CD4-positive, alpha-beta T cell (primary cell): ENCODE measurements around the gene HADH. TPM values are rescaled to one million over a fixed set of nuclear protein-coding genes. Genes with fewer than 3 reads are reported as not detected.

Experiments used
- ATAC-seq: fragments of 200-7000 bp; cut with Tn5 transposase; one replicate; pipeline ENCODE4 v1.10.0; 2022; ENCODE audit warnings: mild to moderate bottlenecking; ENCODE audit not compliant: poor library complexity
- CTCF ChIA-PET: fragments of 350-600 bp; sonication (Branson Sonifier 250); formaldehyde crosslinking; loops from one replicate; lab custom pipeline; 2021; ENCODE audit warnings: antibody characterized with exemption, inconsistent platforms; lab: Charles Lee
- POLR2A ChIA-PET: fragments of 350-600 bp; sonication (Branson Sonifier 250); formaldehyde crosslinking; loops from one replicate; lab custom pipeline; 2021; ENCODE audit warnings: antibody characterized with exemption, inconsistent platforms; lab: Charles Lee
- DNase-seq, 14 experiments: peaks; one replicate each; pipeline ENCODE4 v3.0.0-alpha.2; 2013 to 2020; ENCODE audit warnings: mixed read lengths in 2 of 14
- H3K27ac ChIP-seq, 2 donors: one replicate each; pipeline versions ENCODE4 v1.5.1 to v1.7.0; 2013; ENCODE audit warnings: low read length in 2 of 2, low read depth in 1 of 2, mild to moderate bottlenecking in 1 of 2
- H3K27me3 ChIP-seq, 2 experiments: 1 replicate in 1 of 2; 2 replicates in 1 of 2; pipeline versions ENCODE4 v1.6.1 to v1.7.0; 2013; ENCODE audit warnings: low read length in 2 of 2, control low read depth in 1 of 2, mild to moderate bottlenecking in 1 of 2, moderate library complexity in 1 of 2; ENCODE audit not compliant: insufficient read depth in 2 of 2, control insufficient read depth in 1 of 2
- H3K36me3 ChIP-seq: one replicate; pipeline ENCODE4 v1.6.1; 2013; ENCODE audit warnings: low read length, control low read depth; ENCODE audit not compliant: insufficient read depth
- H3K4me1 ChIP-seq: one replicate; pipeline ENCODE4 v1.6.1; 2013; ENCODE audit warnings: low read length, control low read depth; ENCODE audit not compliant: insufficient read depth
- H3K4me3 ChIP-seq: one replicate; pipeline ENCODE4 v1.5.1; 2013; ENCODE audit warnings: mild to moderate bottlenecking, low read length, moderate library complexity
- H3K9me3 ChIP-seq, 2 experiments: 1 replicate in 1 of 2; 2 replicates in 1 of 2; pipeline versions ENCODE4 v1.6.1 to v1.7.0; 2013; ENCODE audit warnings: low read length in 2 of 2, mild to moderate bottlenecking in 2 of 2, control low read depth in 1 of 2, moderate library complexity in 1 of 2; ENCODE audit not compliant: control insufficient read depth in 1 of 2, insufficient read depth in 1 of 2
- H3K27ac Mint-ChIP-seq: one replicate; pipeline ENCODE4 v1.8.0; 2020; ENCODE audit warnings: mixed read lengths
- H3K27me3 Mint-ChIP-seq: one replicate; pipeline ENCODE4 v1.8.0; 2021; ENCODE audit warnings: mixed read lengths
- H3K36me3 Mint-ChIP-seq: one replicate; pipeline ENCODE4 v1.8.0; 2021; ENCODE audit warnings: low read depth, mixed read lengths
- H3K4me1 Mint-ChIP-seq: one replicate; pipeline ENCODE4 v1.8.0; 2021; ENCODE audit warnings: low read depth, mixed read lengths
- H3K4me3 Mint-ChIP-seq: one replicate; pipeline ENCODE4 v1.8.0; 2020; ENCODE audit warnings: mild to moderate bottlenecking, mixed read lengths
- H3K9me3 Mint-ChIP-seq: one replicate; pipeline ENCODE4 v1.8.0; 2020; ENCODE audit warnings: mixed read lengths
- intact Hi-C, 2 experiments: fragments of 100-400 bp; cut with DNase I in 1 of 2; cut with micrococcal nuclease in 1 of 2; formaldehyde crosslinking; loops; one replicate each; pipeline versions ENCODE4 v1.15.1 to v1.9.0; 2023 to 2025; cut with DNase I, micrococcal nuclease
- total RNA-seq, 174 experiments: library from RNA in 2 of 174; stranded (reverse) in 2 of 174; gene quantifications; one replicate each; pipeline ENCODE4 v1.2.3 and lab custom pipeline; 2021 to 2026
- TF ChIP-seq, protein P1 (sequence below): fragments of 200-600 bp; IDR thresholded peaks from one replicate; pipeline ENCODE4 v1.8.0; 2022; ENCODE audit warnings: antibody characterized with exemption, mild to moderate bottlenecking

HADH gene
- total RNA-seq, 2 experiments from 2014 or later: 16.1 to 16.3 TPM

DNA sequence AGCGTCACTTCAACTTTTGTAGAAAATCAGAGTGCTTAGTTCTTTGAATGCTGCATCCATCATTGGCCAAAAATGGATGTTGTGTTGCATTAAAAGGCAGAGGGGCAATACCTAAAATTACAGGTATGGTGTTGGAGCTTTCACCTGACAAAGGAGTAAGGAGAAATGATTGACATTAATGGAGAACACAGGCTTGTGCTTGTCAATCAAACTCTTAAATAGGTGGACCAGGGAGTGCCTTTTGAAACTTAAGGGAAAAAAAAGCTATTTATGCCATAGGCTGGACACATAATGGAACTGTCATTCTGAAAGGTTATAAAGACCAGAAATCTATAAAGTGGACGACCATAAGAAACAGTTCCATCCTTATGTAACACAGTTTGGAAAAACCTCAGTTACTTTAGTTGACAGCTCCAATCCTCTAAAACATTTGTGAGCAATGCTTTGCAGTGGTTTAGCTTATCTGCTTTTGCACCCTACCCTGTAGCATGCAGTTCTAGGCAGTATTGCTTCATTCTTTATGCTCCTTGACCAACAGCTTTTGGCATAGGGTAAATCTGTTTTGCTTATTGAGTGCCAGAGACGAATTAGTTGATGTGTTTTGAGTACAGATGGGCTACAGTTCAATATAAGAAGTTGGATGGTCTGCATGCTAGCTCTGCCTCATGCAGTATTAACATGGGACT lies 2.4 kb downstream of the HADH start:
- intact Hi-C loops: no loop called here
- Mint-ChIP-seq H3K36me3 (peaks cover 10% of the 10 kb centered on the region), H3K4me3 (peak overlapping the region; percentile 92), H3K4me1 (peaks cover 84% of the 10 kb centered on the region), H3K9me3 (no peaks in the 10 kb centered on the region), H3K27ac (no peak overlapping the region), H3K27me3 (no peaks in the 10 kb centered on the region)
- DNase-seq (no peak), ATAC-seq (no peak)
- Histone ChIP-seq H3K27ac (no peak overlapping the region), H3K4me1 (peaks cover 14% of the 10 kb centered on the region), H3K27me3 (no peaks in the 10 kb centered on the region), H3K4me3 (no peak overlapping the region), H3K36me3 (no peaks in the 10 kb centered on the region), H3K9me3 (no peaks in the 10 kb centered on the region)
- CTCF ChIA-PET: interaction anchor here (0.8 to 1.7 kb wide), 3 partner anchors 12 to 38 kb away, joined by 4 read pairs; no protein-coding TSS in a partner anchor
- TF ChIP-seq, protein P1, sequence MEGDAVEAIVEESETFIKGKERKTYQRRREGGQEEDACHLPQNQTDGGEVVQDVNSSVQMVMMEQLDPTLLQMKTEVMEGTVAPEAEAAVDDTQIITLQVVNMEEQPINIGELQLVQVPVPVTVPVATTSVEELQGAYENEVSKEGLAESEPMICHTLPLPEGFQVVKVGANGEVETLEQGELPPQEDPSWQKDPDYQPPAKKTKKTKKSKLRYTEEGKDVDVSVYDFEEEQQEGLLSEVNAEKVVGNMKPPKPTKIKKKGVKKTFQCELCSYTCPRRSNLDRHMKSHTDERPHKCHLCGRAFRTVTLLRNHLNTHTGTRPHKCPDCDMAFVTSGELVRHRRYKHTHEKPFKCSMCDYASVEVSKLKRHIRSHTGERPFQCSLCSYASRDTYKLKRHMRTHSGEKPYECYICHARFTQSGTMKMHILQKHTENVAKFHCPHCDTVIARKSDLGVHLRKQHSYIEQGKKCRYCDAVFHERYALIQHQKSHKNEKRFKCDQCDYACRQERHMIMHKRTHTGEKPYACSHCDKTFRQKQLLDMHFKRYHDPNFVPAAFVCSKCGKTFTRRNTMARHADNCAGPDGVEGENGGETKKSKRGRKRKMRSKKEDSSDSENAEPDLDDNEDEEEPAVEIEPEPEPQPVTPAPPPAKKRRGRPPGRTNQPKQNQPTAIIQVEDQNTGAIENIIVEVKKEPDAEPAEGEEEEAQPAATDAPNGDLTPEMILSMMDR: no peak
- POLR2A ChIA-PET: interaction anchor here (2.9 kb wide), 1 partner anchor 12 kb away, joined by 7 read pairs; no protein-coding TSS in a partner anchor

DNA sequence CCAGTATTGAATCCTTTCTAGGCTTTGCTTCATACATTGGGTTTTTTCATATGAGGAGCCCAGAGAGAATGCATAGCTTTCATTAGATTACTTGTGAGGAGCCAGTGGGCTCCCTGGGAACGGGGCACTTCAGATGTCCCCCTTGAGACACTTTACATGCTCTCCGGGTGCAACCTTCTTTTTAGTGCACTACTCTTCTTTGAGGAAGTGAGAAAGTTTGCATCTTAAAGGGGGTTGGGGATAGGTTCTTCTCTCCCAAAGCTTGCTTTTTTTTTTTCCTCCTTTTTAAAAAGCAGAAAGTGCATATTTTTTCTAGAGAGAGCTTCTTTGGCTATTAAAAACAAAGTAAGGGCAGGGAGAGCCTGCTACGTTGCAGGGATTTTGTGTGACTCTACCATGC lies 4.3 kb downstream of the HADH start:
- H3K4me3 Mint-ChIP-seq: no peak overlapping the region
- no peak overlapping the region for H3K27ac Mint-ChIP-seq
- H3K9me3 ChIP-seq: no peaks in the 10 kb centered on the region
- peaks cover 2% of the 10 kb centered on the region for H3K36me3 ChIP-seq
- peaks cover 78% of the 10 kb centered on the region for H3K4me1 Mint-ChIP-seq
- no peaks in the 10 kb centered on the region for H3K27me3 Mint-ChIP-seq
- ATAC-seq (no peak), DNase-seq (no peak)
- H3K4me3 ChIP-seq: no peak overlapping the region
- H3K27me3 ChIP-seq: no peaks in the 10 kb centered on the region
- H3K4me1 ChIP-seq: peaks cover 11% of the 10 kb centered on the region
- TF ChIP-seq, protein P1: no peak
- no peaks in the 10 kb centered on the region for H3K9me3 Mint-ChIP-seq
- ChIA-PET CTCF (interaction anchor here (1.0 to 1.5 kb wide), 2 partner anchors 9 to 25 kb away, joined by 3 read pairs; no protein-coding TSS in a partner anchor), POLR2A (interaction anchor here (1.3 kb wide), 1 partner anchor 274 kb away, joined by 3 read pairs; the partner anchor contains the start of gene PAPSS1)
- H3K27ac ChIP-seq: no peak overlapping the region
- intact Hi-C loops: no loop called here
- peaks cover 26% of the 10 kb centered on the region for H3K36me3 Mint-ChIP-seq

DNA sequence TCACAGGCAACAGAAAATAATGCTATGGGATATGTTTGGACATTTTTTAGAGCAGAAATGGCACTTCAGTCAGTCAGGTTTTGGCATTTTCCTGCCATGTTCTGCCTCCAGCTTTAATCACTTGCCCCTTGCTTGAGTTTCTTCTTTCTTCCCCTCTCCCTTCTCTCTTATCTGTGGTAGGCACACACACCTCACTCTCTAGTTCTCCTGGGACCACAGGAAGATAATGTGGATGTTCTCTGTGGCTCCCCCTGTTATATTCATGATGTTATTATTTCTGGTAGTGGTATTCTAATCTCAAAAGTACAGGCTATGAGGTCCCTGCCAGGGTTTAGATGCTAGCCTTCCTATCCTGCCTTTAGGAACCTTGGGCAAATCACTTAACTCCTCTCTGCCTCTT lies 5.2 kb downstream of the HADH start:
- Mint-ChIP-seq H3K4me3 (peak overlapping the region; percentile 14), H3K27ac (no peak overlapping the region), H3K27me3 (no peaks in the 10 kb centered on the region), H3K9me3 (no peaks in the 10 kb centered on the region), H3K4me1 (peaks cover 81% of the 10 kb centered on the region), H3K36me3 (peaks cover 34% of the 10 kb centered on the region)
- Histone ChIP-seq H3K4me3 (no peak overlapping the region), H3K36me3 (peaks cover 5% of the 10 kb centered on the region), H3K4me1 (peaks cover 11% of the 10 kb centered on the region), H3K27me3 (no peaks in the 10 kb centered on the region), H3K9me3 (no peaks in the 10 kb centered on the region), H3K27ac (no peak overlapping the region)
- TF ChIP-seq, protein P1: no peak
- ChIA-PET CTCF (interaction anchor here (0.8 to 1.2 kb wide), 2 partner anchors 14 to 24 kb away, joined by 3 to 5 read pairs; no protein-coding TSS in a partner anchor), POLR2A (interaction anchor here (1.0 to 1.3 kb wide), 2 partner anchors 9 to 275 kb away, joined by 3 read pairs; partner anchors contain the start of gene PAPSS1)
- intact Hi-C loops: no loop called here
- ATAC-seq (no peak), DNase-seq (no peak)
